GM13977 (cell line): Measurements from ENCODE around the gene ZW10.

Experiments
- DNase-seq: peaks from one replicate; pipeline ENCODE4 v3.0.0; 2012; ENCODE audit warnings: low spot score
- in situ Hi-C: fragments of 300-500 bp; cut with MboI; formaldehyde crosslinking; loops from one replicate; pipeline ENCODE4 v1.12.0; 2022; ENCODE audit warnings: low sequenced_read_pairs, low pct_unique_long_range_greater_than_20kb, mixed read lengths, inconsistent platforms; ENCODE audit not compliant: unreplicated experiment
- TF ChIP-seq, protein P1 (sequence below): IDR thresholded peaks from 2 replicates; pipeline ENCODE4 v1.5.1; 2012; ENCODE audit warnings: mild to moderate bottlenecking, control low read depth; ENCODE audit not compliant: insufficient read depth; ENCODE audit errors: extremely low read depth, missing control alignments

Gene ZW10, protein sequence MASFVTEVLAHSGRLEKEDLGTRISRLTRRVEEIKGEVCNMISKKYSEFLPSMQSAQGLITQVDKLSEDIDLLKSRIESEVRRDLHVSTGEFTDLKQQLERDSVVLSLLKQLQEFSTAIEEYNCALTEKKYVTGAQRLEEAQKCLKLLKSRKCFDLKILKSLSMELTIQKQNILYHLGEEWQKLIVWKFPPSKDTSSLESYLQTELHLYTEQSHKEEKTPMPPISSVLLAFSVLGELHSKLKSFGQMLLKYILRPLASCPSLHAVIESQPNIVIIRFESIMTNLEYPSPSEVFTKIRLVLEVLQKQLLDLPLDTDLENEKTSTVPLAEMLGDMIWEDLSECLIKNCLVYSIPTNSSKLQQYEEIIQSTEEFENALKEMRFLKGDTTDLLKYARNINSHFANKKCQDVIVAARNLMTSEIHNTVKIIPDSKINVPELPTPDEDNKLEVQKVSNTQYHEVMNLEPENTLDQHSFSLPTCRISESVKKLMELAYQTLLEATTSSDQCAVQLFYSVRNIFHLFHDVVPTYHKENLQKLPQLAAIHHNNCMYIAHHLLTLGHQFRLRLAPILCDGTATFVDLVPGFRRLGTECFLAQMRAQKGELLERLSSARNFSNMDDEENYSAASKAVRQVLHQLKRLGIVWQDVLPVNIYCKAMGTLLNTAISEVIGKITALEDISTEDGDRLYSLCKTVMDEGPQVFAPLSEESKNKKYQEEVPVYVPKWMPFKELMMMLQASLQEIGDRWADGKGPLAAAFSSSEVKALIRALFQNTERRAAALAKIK

DNA sequence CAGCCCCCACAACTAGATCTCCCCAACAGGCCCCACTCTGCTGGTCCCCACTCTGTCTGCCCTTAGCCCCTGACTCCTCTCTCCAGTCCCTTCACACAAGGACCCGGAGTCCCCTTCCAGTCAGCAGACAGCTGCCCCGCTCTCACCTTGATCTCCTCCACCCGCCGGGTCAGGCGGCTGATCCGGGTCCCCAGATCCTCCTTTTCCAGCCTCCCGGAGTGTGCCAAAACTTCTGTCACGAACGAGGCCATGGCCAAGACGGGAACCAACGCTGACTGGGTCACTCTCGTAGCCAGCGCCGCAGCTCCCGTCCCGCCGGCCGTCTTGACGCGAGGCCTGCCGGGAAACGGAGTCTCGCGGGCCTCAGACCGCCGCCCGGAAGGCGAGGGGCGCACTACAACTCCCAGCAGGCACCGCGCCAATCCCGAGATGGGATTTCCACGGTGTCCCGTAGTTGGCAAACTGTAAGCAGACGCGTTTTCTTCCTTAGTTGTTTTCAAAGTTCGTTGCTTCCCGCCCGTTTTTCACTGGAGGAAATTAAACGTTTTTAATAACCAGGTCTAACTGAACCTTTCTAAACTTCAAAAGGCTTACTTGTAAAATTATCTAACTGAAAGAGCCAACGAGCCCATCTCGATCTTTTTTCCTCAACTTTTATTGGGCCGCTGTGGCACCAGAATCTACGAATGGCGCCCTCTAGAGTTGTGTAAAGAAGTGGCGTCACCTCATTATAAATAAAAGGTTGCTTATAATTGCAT, at the start of gene ZW10:
ZW10 (minus strand) TSS at position 277 of the 758 bp plus-strand sequence; CDS start at position 251, 26 bp downstream.
- DNase-seq: peak; percentile 87
- TF ChIP-seq, protein P1, sequence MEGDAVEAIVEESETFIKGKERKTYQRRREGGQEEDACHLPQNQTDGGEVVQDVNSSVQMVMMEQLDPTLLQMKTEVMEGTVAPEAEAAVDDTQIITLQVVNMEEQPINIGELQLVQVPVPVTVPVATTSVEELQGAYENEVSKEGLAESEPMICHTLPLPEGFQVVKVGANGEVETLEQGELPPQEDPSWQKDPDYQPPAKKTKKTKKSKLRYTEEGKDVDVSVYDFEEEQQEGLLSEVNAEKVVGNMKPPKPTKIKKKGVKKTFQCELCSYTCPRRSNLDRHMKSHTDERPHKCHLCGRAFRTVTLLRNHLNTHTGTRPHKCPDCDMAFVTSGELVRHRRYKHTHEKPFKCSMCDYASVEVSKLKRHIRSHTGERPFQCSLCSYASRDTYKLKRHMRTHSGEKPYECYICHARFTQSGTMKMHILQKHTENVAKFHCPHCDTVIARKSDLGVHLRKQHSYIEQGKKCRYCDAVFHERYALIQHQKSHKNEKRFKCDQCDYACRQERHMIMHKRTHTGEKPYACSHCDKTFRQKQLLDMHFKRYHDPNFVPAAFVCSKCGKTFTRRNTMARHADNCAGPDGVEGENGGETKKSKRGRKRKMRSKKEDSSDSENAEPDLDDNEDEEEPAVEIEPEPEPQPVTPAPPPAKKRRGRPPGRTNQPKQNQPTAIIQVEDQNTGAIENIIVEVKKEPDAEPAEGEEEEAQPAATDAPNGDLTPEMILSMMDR: peak; percentile 70
- in situ Hi-C loops: no loop called here

DNA sequence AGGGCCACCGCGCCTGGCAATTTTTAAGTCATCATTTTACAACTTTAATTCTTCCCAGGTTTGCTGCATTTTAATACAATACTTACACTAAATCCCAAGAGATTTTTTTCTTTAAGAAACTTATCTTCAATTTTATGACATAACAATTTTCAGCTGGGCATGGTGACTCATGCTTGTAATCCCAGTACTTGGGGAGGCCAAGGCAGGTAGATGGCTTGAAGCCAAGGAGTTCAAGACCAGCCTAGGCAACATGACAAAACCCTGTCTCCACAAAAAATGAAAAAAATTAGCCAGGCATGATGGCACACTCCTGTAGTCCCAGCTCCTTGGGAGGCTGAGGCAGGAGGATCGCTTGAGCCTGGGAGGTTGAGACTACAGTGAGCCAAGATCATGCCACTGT, 44.9 kb upstream of the ZW10 start:
- in situ Hi-C loops: loop anchor here (25.0 kb wide), 1 partner anchor 444 kb away; no protein-coding TSS in a partner anchor
- DNase-seq: no peak
- TF ChIP-seq, protein P1: no peak

DNA sequence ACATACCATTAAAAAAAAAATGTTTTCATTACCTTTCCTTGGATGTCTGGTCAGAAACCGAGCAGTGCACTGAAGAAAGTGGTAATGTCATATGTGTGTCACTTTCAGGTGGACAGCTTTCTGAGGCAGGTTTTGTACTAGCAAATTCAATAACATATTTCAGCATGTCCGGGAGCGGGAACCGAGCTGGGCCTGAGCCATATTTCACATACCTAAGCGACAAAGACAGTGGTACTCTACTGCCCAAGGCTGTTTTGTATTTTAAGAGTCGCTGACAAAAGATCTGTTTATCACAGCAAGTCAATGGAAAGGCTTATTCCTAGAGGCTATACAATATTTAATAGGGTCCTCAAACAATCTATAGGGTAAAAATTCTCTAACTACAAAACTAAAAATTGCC, 44.1 kb upstream of the ZW10 start:
- in situ Hi-C loops: loop anchor here (25.0 kb wide), 1 partner anchor 445 kb away; no protein-coding TSS in a partner anchor
- TF ChIP-seq, protein P1: no peak
- no peak for DNase-seq

DNA sequence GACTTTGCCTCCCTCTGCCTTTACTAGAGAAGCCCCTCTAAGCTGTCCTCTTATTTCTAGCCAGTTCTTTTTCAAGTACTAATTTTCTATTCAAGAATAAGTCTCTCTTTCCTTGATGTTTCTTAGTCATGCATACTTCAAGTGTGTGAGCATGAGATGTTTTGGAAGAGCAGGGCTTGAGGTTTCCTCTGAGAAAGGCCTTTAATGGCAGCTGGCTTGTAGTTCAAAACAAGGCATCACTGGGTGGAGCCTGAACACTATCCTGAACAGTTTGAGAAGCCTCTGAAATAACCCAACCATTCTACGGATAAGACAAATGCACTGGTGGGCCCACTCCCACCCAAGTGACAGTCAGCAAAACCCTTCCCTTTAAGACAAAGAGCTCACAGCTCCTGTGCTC, 43.7 kb upstream of the ZW10 start:
- DNase-seq: no peak
- TF ChIP-seq, protein P1: no peak
- in situ Hi-C loops: loop anchor here (25.0 kb wide), 1 partner anchor 445 kb away; no protein-coding TSS in a partner anchor

DNA sequence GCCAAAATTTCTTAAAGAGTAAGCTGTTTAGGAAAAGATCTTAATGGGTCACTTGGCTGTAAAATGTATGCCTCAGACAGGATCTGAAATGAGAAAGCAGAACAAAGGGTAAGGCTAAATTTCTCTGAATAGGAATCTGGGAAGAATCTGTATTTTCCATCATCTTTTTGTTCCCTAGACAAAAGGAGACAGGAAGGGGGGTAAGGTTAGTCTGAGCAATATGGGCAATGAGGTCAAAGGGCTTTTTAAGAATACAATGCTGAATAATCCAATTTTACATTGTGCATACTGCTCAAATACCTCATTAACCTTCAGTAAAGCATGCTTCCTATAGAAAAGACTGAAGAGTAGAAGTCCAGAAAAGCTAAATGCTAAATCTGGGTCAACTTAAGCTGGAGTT, 40.7 kb upstream of the ZW10 start:
- TF ChIP-seq, protein P1: no peak
- in situ Hi-C loops: loop anchor here (25.0 kb wide), 1 partner anchor 448 kb away; no protein-coding TSS in a partner anchor
- DNase-seq: no peak

DNA sequence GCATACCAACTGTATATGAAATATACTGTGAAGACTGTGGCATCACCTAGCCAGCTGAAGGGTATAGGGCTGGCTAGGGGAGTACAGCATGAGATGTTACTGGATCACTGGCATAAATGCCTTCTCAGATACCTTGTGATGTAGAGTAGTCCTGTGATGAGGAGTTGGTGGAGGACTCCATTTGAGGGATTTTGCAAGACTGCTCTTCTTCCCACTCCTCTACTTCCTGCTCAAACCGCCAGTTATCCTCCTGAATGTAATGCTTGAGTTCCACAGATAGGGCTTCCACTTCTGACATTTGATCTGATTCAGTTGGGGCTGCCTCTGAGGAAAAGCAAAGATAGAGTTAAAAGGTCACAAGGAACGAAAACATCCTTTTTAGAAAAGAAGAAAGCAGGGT, 35.4 kb upstream of the ZW10 start:
- in situ Hi-C loops: loop anchor here (25.0 kb wide), 1 partner anchor 453 kb away; no protein-coding TSS in a partner anchor
- TF ChIP-seq, protein P1: no peak
- no peak for DNase-seq
